ENCODE results near the gene HSPA1A.

Gene HSPA1A

DNA sequence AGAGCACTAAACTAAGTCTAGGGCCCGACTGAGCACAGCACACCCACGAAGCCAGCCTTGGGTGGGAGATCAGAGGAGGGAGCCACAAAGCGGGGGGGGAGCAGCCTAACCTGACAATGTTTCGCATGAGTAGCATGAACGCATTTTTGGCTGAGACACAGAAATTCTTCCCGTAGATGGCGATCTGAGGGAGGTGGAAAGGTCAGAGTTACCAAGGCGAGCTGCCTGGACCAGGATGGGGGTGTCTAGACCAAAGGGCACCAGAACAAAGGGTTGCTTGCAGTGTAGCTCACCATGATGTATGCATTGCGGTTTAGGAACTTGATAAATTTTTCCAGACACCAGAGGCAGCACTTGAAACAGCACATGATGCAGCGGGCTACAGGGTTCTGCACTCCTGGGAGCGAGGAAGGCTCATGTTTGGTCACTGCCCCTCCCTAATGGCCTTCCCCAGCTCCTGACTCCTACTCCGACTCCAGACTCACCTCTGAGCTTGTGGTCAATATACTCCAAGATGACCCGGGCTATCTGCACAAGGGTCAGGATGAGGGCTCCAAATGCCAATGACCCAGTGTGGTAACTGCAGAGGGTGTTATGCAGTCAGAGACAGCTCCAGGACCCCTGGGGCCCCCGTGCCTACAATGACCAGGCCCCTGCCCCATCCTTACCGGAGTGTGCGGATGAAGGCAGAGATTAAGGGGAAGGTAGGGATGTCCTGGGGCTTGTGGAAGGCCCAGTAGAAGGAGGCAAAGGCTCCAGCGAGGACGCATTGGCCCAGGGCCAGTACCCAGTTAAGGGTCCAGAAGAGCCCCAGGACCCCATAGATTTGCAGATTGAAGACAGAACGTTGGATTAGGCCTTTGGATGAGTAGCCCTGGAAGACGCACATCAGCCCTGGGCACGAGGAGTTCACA lies 50.1 kb downstream of the HSPA1A start:
- DNase-seq (ENCODE audit: low read depth): no peak
